ENCODE data around the gene HAUS5. TPM values are rescaled to one million over a fixed set of nuclear protein-coding genes. Genes with fewer than 3 reads are reported as not detected.

HAUS5 gene
- total RNA-seq, 1 experiment from 2014 or later, result 75.9 TPM

- DNase-seq (ENCODE audit: low spot score), result peak; percentile 40
These were observed 4.3 kb upstream of the HAUS5 start for GRCh38 chr19:35608251-35608650.

- no peak for DNase-seq (ENCODE audit: low spot score)
These were observed 2.6 kb upstream of the HAUS5 start for GRCh38 chr19:35609851-35610353.

- DNase-seq (ENCODE audit: low spot score), result no peak
These were observed 344 bp upstream of the HAUS5 start for GRCh38 chr19:35612224-35612558.

GRCh38 chr19:35613574-35613973 lies 1.0 kb downstream of the HAUS5 start:
- DNase-seq (ENCODE audit: low spot score), result no peak

GRCh38 chr19:35615036-35615435 lies 2.5 kb downstream of the HAUS5 start:
- DNase-seq (ENCODE audit: low spot score), result no peak

GRCh38 chr19:35618857-35619256 lies 6.3 kb downstream of the HAUS5 start:
- no peak for DNase-seq (ENCODE audit: low spot score)

- no peak for DNase-seq (ENCODE audit: low spot score)
These were observed 6.9 kb downstream of the HAUS5 start for GRCh38 chr19:35619290-35619923.

- DNase-seq (ENCODE audit: low spot score), result no peak
These were observed 7.5 kb downstream of the HAUS5 start for GRCh38 chr19:35620001-35620400.

- no peak for DNase-seq (ENCODE audit: low spot score)
These were observed 9.2 kb downstream of the HAUS5 start for GRCh38 chr19:35621708-35622107.

- DNase-seq (ENCODE audit: low spot score), result no peak
These were observed 10.2 kb downstream of the HAUS5 start for GRCh38 chr19:35622750-35623149.

GRCh38 chr19:35623327-35624010 lies 10.9 kb downstream of the HAUS5 start:
- DNase-seq (ENCODE audit: low spot score), result no peak

GRCh38 chr19:35628264-35628564 lies 15.7 kb downstream of the HAUS5 start:
- no peak for DNase-seq (ENCODE audit: low spot score)

GRCh38 chr19:35628565-35629331 lies 16.2 kb downstream of the HAUS5 start, which contains the start of gene RBM42:
Gene RBM42 (plus strand): TSS chr19:35629036. CDS start chr19:35629154, 118 bp downstream.
- DNase-seq (ENCODE audit: low spot score), result peak; percentile 100

GRCh38 chr19:35629332-35629633 lies 16.7 kb downstream of the HAUS5 start:
- DNase-seq (ENCODE audit: low spot score), result peak; percentile 20

GRCh38 chr19:35633727-35634440 lies 21.3 kb downstream of the HAUS5 start:
- no peak for DNase-seq (ENCODE audit: low spot score)

- DNase-seq (ENCODE audit: low spot score), result no peak
These were observed 24.1 kb downstream of the HAUS5 start for GRCh38 chr19:35636651-35637050.

- no peak for DNase-seq (ENCODE audit: low spot score)
These were observed 24.6 kb downstream of the HAUS5 start for GRCh38 chr19:35637165-35637564.

- peak; percentile 13 for DNase-seq (ENCODE audit: low spot score)
These were observed 26.7 kb downstream of the HAUS5 start for GRCh38 chr19:35639321-35639639.

GRCh38 chr19:35639863-35640262 lies 27.3 kb downstream of the HAUS5 start:
- DNase-seq (ENCODE audit: low spot score), result no peak

GRCh38 chr19:35641515-35642151 lies 29.1 kb downstream of the HAUS5 start, which contains the start of gene ETV2:
Gene ETV2 (plus strand): TSS chr19:35641745. CDS start chr19:35642461, 716 bp downstream.
- no peak for DNase-seq (ENCODE audit: low spot score)

GRCh38 chr19:35642312-35642711 lies 29.8 kb downstream of the HAUS5 start:
- no peak for DNase-seq (ENCODE audit: low spot score)

GRCh38 chr19:35642798-35643254 lies 30.3 kb downstream of the HAUS5 start:
- DNase-seq (ENCODE audit: low spot score), result no peak

Measured in HT-29 (cell line).